AG08395 (cell line): Measurements from ENCODE around the gene GABRB1.
"Not testable (repeated sequence)": the region's sequence is repeated elsewhere in the genome, so short reads cannot be mapped to it uniquely, and the experiment has no call there.

Experiments used
- DNase-seq: peaks from one replicate; pipeline ENCODE4 v3.0.0; 2012; ENCODE audit warnings: mixed read lengths, low spot score

GABRB1 gene

DNA sequence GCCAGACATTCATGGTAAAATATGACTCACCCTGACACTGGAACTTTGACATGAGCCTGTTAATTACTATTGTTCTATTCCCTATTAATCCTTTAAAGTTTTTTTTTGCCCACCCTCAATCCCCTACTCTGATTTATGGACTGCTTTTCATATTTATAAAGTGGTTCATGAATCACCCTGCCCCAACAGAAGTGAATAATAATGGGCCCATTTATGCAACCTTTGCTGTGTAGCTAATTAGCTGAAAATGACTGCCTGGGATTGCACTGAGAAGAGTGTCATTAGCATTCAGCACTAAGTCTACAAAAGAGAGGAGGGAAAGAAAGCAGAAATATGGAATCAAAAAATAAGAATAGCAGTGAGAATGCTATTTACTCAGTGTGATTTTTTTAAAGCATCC is 277.8 kb downstream of the GABRB1 start:
- no peak for DNase-seq

- DNase-seq: no peak
Measured at GRCh38 chr4:47312170-47312569, 280.8 kb downstream of the GABRB1 start.

DNA sequence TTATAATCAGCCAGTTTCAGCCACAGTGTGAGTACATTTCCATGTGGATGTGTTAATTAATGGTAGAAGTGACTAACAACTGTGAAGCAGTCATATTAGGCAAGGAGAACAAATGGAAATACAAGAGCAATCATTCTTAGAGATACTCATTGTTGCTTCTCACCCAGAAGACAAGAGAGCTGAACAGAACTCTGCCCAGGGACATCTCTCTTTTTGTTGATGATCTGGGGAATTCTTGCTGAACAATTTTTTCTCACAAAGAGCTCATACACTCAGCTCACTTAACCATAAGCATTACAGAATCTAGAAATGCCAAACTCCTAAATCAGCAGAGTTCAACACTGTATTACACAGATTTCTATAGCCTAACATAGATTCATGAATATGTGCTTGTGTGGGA is 282.0 kb downstream of the GABRB1 start:
- DNase-seq: no peak

DNA sequence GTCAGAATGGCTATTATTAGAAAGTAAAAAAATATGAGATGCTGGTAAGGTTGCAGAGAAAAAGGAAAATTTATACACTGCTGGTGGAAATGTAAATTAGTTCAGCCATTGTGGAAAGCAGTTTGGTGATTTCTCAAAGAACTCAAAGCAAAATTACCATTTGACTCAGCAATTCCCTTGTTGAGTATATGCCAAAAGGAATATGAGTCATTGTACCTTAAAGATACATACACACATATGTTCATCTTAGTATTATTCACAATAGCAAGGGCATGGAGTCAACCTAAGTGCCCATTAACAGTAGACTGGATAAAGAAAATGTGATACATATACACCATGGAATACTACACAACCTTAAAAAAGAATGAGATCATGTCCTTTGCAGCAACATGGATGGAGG is 284.0 kb downstream of the GABRB1 start:
- DNase-seq: no peak

DNA sequence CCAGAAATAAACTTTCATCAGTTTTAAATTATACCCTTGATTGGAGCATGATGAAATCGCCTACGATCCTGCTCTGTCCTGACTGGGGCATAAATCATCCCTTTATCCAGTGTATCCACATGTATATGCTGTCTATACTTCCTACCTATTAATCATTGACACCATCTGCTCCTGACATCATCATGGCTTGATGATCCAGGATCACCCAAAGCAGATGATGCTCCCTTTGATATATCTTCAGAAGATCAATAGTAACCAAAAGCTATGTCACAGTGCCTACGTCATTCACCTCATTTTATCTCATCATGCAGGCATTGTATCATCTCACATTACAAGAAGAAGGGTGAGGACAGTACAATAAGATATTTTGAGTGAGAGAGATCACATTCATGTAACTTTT is 294.7 kb downstream of the GABRB1 start:
- no peak for DNase-seq

GRCh38 chr4:47330866-47331265 is 299.5 kb downstream of the GABRB1 start:
- DNase-seq: no peak

DNA sequence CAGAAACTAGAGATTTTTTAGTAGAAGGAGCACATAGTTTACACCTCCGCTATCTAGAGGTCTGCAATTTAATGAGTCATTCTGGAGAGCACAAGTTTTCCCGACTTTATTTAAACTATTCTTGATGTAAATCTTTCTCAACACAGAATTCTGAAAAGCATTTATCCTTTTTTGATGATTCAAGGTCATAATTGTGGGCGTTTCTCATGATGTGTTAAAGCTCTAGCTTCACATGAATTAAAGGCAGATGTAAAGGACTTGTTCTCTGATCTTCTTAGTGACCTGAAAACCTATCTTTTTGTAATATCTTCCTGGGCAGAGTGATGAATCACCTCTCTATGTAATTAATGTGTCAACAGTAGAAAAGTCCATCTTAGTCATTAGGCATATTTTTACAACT is 303.3 kb downstream of the GABRB1 start:
- no peak for DNase-seq

DNA sequence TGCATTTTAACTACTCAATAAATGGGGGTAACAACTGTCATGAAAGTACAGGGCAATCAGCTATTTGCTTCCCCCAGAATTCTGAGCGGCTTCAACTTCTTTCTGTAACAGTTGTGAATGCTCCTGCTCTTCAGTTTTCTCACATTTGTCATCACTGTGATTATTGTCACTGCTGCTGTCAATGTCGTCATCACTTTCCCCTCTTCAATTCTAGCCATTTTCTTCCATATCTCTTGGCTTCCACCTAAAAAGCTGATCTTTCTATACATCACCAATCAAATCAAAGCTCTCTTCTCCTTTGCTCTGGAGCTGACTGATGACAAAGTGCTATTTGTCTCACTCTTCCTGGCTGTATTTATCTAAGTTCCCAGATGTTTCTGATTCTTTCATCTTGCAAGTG is 306.5 kb downstream of the GABRB1 start:
- no peak for DNase-seq

DNA sequence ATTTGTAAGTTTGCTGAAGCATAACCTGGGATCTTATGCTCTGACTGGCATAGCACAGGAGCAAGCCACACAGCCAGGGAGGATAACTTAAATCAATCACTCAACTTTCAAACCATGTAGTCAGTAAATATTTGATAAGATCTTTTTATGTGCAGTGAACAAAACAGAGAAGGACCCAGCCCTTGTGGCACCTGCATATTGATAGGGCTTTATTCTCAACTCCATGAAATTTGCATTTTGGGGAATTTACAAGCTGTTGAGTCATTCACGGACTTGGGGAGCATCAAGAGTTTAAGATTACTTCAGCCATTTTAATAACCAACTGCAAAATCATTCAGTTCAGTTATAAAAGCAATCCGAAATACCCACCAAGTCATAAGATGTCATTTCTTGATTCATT is 309.5 kb downstream of the GABRB1 start:
- DNase-seq: no peak

DNA sequence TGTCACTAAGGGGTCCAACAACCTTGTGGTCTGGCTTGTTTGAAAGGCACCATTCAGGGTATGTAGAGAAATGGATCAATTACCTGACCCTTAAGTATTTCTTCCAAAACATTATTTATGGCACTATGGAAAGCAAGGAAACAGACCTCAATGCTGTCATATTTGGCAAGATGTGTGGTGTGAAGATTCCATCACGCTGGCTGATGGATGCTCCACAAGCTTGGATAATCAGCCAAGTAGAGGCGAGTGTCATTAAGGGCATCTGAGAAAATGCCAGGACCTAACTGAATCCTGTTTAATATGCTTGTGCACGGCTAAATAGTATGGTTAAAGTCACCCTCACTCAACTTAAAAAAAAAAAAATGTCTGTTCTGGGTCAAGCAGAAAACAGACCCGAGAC is 311.4 kb downstream of the GABRB1 start:
- DNase-seq: no peak

GRCh38 chr4:47349326-47349725 is 318.0 kb downstream of the GABRB1 start:
- no peak for DNase-seq

- no peak for DNase-seq
Measured at GRCh38 chr4:47355568-47355967, 324.2 kb downstream of the GABRB1 start.

GRCh38 chr4:47359891-47360290 is 328.5 kb downstream of the GABRB1 start:
- DNase-seq: no peak

DNA sequence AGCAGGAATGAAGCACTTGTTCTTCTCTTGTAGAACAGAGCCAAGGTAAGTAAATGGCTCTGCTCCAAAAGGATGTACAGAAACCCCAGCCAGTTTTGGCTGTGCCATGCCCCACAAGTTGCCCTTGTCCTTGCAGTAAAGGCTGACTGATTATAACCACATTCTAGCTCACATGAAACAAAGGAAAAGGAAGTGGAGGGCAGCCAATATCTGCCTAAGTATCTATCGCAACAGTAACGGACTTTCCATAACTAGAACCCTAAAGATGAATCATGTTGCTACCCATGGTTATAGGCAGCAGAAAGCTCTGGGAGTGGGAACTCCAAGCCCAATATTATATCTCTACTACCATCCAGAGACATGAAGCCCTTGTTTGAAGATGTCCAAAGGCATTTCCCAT is 336.4 kb downstream of the GABRB1 start:
- no peak for DNase-seq

- DNase-seq: no peak
Measured at GRCh38 chr4:47368211-47368610, 336.8 kb downstream of the GABRB1 start.

- DNase-seq: no peak
Measured at GRCh38 chr4:47372561-47372960, 341.2 kb downstream of the GABRB1 start.

DNA sequence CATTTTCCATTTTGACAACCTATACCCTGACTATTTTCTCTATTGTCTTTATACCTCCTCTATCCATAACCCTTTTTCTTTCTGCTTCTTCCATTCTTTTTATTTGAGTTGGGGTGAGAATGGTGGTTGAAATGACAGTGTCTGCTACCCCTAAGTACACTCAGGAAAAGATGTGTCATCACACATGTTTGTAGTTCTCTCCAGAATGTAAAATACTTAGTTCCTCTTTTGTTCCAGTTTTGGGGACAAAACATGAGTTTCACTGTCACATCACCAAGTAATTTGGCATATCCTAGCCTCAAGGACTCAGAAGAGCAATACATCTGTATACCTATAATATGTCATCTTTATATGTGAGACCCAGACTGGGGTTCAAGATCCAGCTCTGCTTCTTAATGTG is 341.8 kb downstream of the GABRB1 start:
- DNase-seq: no peak

GRCh38 chr4:47373709-47374108 is 342.3 kb downstream of the GABRB1 start:
- no peak for DNase-seq

GRCh38 chr4:47374477-47374876 is 343.1 kb downstream of the GABRB1 start:
- no peak for DNase-seq

DNA sequence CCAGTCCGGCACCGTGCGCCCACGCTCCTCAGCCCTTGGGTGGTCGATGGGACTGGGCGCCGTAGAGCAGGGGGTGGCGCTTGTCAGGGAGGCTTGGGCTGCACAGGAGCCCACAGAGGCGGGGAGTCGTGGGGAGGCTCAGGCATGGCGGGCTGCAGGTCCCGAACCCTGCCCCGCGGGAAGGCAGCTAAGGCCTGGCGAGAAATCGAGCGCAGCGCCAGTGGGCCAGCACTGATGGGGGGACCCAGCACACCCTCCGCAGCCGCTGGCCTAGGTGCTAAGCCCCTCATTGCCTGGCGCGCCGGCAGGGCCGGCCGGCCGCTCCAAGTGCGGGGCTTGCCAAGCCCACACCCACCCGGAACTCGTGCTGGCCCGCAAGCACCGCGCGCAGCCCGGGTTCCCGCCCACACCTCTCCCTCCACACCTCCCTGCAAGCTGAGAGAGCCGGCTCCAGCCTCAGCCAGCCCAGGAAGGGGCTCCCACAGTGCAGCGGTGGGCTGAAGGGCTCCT is 346.7 kb downstream of the GABRB1 start:
- not testable (repeated sequence) for DNase-seq

GRCh38 chr4:47381172-47381571 is 349.8 kb downstream of the GABRB1 start:
- DNase-seq: no peak

GRCh38 chr4:47382846-47383360 is 351.5 kb downstream of the GABRB1 start:
- DNase-seq: no peak

DNA sequence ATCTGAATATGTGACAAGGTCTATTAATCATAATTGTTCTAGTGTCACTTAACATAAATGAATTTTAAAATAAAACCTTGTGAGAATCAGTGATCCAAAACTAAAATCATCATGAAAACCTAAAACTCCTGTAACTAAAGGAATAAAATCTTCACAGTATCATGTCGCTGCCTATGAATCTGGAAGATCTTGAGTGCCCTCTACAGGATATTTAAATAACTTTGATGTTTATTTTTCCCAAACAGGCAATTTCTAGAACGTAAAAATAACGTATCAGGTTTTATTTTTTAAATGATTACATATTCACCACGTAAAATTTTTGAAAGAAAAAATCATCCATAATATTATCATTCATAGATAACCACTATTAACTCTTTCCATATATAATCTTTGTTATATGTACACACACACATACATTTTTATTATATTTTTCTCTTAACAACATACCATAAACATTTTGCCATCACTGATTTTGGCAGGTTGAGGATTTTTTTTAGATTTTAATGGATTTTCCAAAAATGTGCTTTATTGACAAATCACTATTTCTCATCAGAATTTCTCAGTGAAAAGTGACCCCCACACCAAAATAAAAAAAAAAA is 352.6 kb downstream of the GABRB1 start:
- peak; percentile 36 for DNase-seq

DNA sequence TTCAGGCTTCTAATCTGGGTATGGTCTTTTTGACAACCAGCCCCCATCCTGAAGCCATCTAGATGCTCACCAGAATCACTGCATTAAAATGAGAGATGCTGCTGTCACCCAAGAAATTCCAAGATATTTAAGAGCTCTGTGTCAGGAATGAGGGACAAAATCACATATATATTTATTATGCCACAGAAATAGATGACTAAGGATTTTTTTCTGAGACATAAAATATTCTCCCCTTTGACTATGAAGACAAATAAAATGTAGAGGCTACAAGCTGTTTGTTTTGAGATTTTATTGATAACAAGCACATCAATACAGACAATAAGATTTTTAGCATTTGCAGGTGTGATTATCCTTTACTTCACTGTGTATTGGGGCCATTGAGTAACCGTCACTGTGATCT is 354.8 kb downstream of the GABRB1 start:
- DNase-seq: no peak
